HG03108 (cell line): ENCODE results near the gene EVL.

ENCODE experiments used
- ATAC-seq: cut with Tn5 transposase; IDR thresholded peaks from one replicate; pipeline ENCODE4 v1.9.1; 2021; ENCODE audit warnings: moderate library complexity; ENCODE audit not compliant: unreplicated experiment

Gene EVL

GRCh38 chr14:100124551-100125088 lies 59.4 kb downstream of the EVL start:
- ATAC-seq = no peak

GRCh38 chr14:100126401-100126800 lies 61.2 kb downstream of the EVL start:
- no peak for ATAC-seq

GRCh38 chr14:100127853-100128455 lies 62.7 kb downstream of the EVL start:
- ATAC-seq = no peak

- ATAC-seq = no peak
Measured at GRCh38 chr14:100128688-100129087, 63.5 kb downstream of the EVL start.

GRCh38 chr14:100129161-100129589 lies 64.0 kb downstream of the EVL start:
- ATAC-seq = no peak

GRCh38 chr14:100130521-100130920 lies 65.3 kb downstream of the EVL start:
- ATAC-seq = no peak

- ATAC-seq = no peak
Measured at GRCh38 chr14:100131181-100131580, 66.0 kb downstream of the EVL start.

- no peak for ATAC-seq
Measured at GRCh38 chr14:100132161-100132902, 67.1 kb downstream of the EVL start.

GRCh38 chr14:100132903-100133510 lies 67.8 kb downstream of the EVL start:
- no peak for ATAC-seq

- ATAC-seq = no peak
Measured at GRCh38 chr14:100134586-100134985, 69.4 kb downstream of the EVL start.

- no peak for ATAC-seq
Measured at GRCh38 chr14:100135073-100135472, 69.9 kb downstream of the EVL start.

GRCh38 chr14:100135784-100136183 lies 70.6 kb downstream of the EVL start:
- ATAC-seq = no peak

GRCh38 chr14:100137173-100137572 lies 72.0 kb downstream of the EVL start:
- ATAC-seq = no peak

GRCh38 chr14:100138082-100138787 lies 73.0 kb downstream of the EVL start:
- peak; percentile 61 for ATAC-seq

GRCh38 chr14:100138955-100139354 lies 73.7 kb downstream of the EVL start:
- no peak for ATAC-seq

- ATAC-seq = no peak
Measured at GRCh38 chr14:100140452-100141078, 75.3 kb downstream of the EVL start.

GRCh38 chr14:100141098-100141497 lies 75.9 kb downstream of the EVL start:
- no peak for ATAC-seq

GRCh38 chr14:100142073-100143040 lies 77.1 kb downstream of the EVL start:
- ATAC-seq = no peak

GRCh38 chr14:100143523-100143922 lies 78.3 kb downstream of the EVL start:
- no peak for ATAC-seq

- ATAC-seq = no peak
Measured at GRCh38 chr14:100143934-100144333, 78.7 kb downstream of the EVL start.
